Esophagus (tissue), 2 donors: Measurements from ENCODE around the gene C11orf65. TPM values are rescaled to one million over a fixed set of nuclear protein-coding genes. Genes with fewer than 3 reads are reported as not detected.

ENCODE experiments used
- H3K27ac ChIP-seq, 2 donors: one replicate each; pipeline ENCODE4 v1.5.1; 2013; ENCODE audit warnings: low read depth in 2 of 2, mild to moderate bottlenecking in 2 of 2, inconsistent platforms in 1 of 2, low read length in 1 of 2, moderate library complexity in 1 of 2
- H3K27me3 ChIP-seq, 2 donors: one replicate each; pipeline ENCODE4 v1.6.1; 2013; ENCODE audit warnings: low read length in 2 of 2, control low read depth in 1 of 2, mild to moderate bottlenecking in 1 of 2; ENCODE audit not compliant: insufficient read depth in 2 of 2, control insufficient read depth in 1 of 2
- H3K36me3 ChIP-seq, 2 donors: one replicate each; pipeline ENCODE4 v1.6.1; 2013; ENCODE audit warnings: low read length in 1 of 2; ENCODE audit not compliant: control insufficient read depth in 2 of 2, insufficient read depth in 2 of 2
- H3K4me1 ChIP-seq, 2 donors: one replicate each; pipeline ENCODE4 v1.6.1; 2013; ENCODE audit warnings: low read length in 1 of 2; ENCODE audit not compliant: control insufficient read depth in 2 of 2, insufficient read depth in 2 of 2
- H3K4me3 ChIP-seq, 2 donors: one replicate each; pipeline ENCODE4 v1.5.1; 2013; ENCODE audit warnings: low read length in 2 of 2, mild to moderate bottlenecking in 2 of 2, low read depth in 1 of 2, moderate library complexity in 1 of 2
- H3K9me3 ChIP-seq, 2 donors: one replicate each; pipeline ENCODE4 v1.6.1; 2013; ENCODE audit warnings: mild to moderate bottlenecking in 2 of 2, low read depth in 1 of 2, low read length in 1 of 2, moderate library complexity in 1 of 2; ENCODE audit not compliant: control insufficient read depth in 2 of 2, insufficient read depth in 1 of 2
- WGBS, 2 donors: extraction: QIAGEN DNeasy Blood & Tissue Kit; methylation state at CpG; one replicate each; pipeline ENCODE4 v1.1.7; 2013; 5-methylcytosine and 5-hydroxymethylcytosine counted together
- polyA plus RNA-seq, 2 donors: library from polyadenylated mRNA; stranded (reverse); fragments of 200-250 nt; gene quantifications; one replicate each; pipeline ENCODE4 v1.2.3, GENCODE V29; 2013
- donor health status: healthy with polysubstance abuse.
- donor health status: Bipolar disorder and iron deficiency.

C11orf65 gene
- under 1 TPM; 0.16 to 0.31 TPM for polyA plus RNA-seq

- H3K27me3 ChIP-seq, result no peaks in the 10 kb centered on the region
- no peaks in the 10 kb centered on the region for H3K9me3 ChIP-seq
- peak within 1 kb of the TSS; percentile 66 to 73 for H3K4me3 ChIP-seq
- no peaks in the 10 kb centered on the region for H3K36me3 ChIP-seq
- H3K4me1 ChIP-seq, result no peaks in the 10 kb centered on the region
- peak within 1 kb of the TSS; percentile 99 to 100 for H3K27ac ChIP-seq
- WGBS, 2 donors, result 0% methylated on average over 35 of the region's 35 CpGs
Measured at GRCh38 chr11:108467091-108467823, at the start of gene C11orf65. C11orf65 (minus strand) TSS chr11:108467529; CDS start chr11:108461559, 5,970 bp downstream.

GRCh38 chr11:108516125-108516524 is 48.8 kb upstream of the C11orf65 start:
- H3K27ac ChIP-seq, result no peak overlapping the region
- H3K9me3 ChIP-seq, result no peaks in the 10 kb centered on the region
- H3K27me3 ChIP-seq, result no peaks in the 10 kb centered on the region
- H3K36me3 ChIP-seq, result peaks cover 0 to 4% of the 10 kb centered on the region in 2 donors
- H3K4me3 ChIP-seq, result no peak overlapping the region
- WGBS, 2 donors, result 97 to 98% methylated on average over 4 of the region's 4 CpGs
- no peaks in the 10 kb centered on the region for H3K4me1 ChIP-seq

- no peak overlapping the region for H3K4me3 ChIP-seq
- WGBS, 2 donors, result 86 to 93% methylated on average over 2 of the region's 2 CpGs
- H3K27me3 ChIP-seq, result no peaks in the 10 kb centered on the region
- no peaks in the 10 kb centered on the region for H3K9me3 ChIP-seq
- no peaks in the 10 kb centered on the region for H3K4me1 ChIP-seq
- H3K27ac ChIP-seq, result no peak overlapping the region
- peaks cover 0 to 4% of the 10 kb centered on the region in 2 donors for H3K36me3 ChIP-seq
Measured at GRCh38 chr11:108512708-108513107, 45.4 kb upstream of the C11orf65 start.

- no peaks in the 10 kb centered on the region for H3K9me3 ChIP-seq
- no peaks in the 10 kb centered on the region for H3K27me3 ChIP-seq
- 63 to 85% methylated on average over 2 of the region's 2 CpGs for WGBS, 2 donors
- H3K4me3 ChIP-seq, result no peak overlapping the region
- H3K4me1 ChIP-seq, result no peaks in the 10 kb centered on the region
- peaks cover 0 to 4% of the 10 kb centered on the region in 2 donors for H3K36me3 ChIP-seq
- no peak overlapping the region for H3K27ac ChIP-seq
Measured at GRCh38 chr11:108511851-108512474, 44.6 kb upstream of the C11orf65 start.

GRCh38 chr11:108508653-108509593 is 41.6 kb upstream of the C11orf65 start:
- 62 to 70% methylated on average over 3 of the region's 3 CpGs for WGBS, 2 donors
- Histone ChIP-seq H3K27me3 (no peaks in the 10 kb centered on the region), H3K4me1 (no peaks in the 10 kb centered on the region), H3K4me3 (no peak overlapping the region), H3K27ac (peak overlapping the region in 1 of 2 donors; percentile 21), H3K36me3 (peaks cover 0 to 4% of the 10 kb centered on the region in 2 donors), H3K9me3 (no peaks in the 10 kb centered on the region)

GRCh38 chr11:108501396-108501795 is 34.1 kb upstream of the C11orf65 start:
- H3K4me1 ChIP-seq, result peaks cover 0 to 8% of the 10 kb centered on the region in 2 donors
- no peaks in the 10 kb centered on the region for H3K9me3 ChIP-seq
- 44 to 56% methylated on average over 5 of the region's 5 CpGs for WGBS, 2 donors
- no peak overlapping the region for H3K4me3 ChIP-seq
- H3K27ac ChIP-seq, result no peak overlapping the region
- no peaks in the 10 kb centered on the region for H3K36me3 ChIP-seq
- no peaks in the 10 kb centered on the region for H3K27me3 ChIP-seq

GRCh38 chr11:108500721-108501120 is 33.4 kb upstream of the C11orf65 start:
- H3K4me1 ChIP-seq, result peaks cover 0 to 8% of the 10 kb centered on the region in 2 donors
- no peaks in the 10 kb centered on the region for H3K27me3 ChIP-seq
- WGBS, 2 donors, result 56 to 58% methylated on average over 2 of the region's 2 CpGs
- peak overlapping the region; percentile 20 to 49 for H3K27ac ChIP-seq
- H3K36me3 ChIP-seq, result no peaks in the 10 kb centered on the region
- no peak overlapping the region for H3K4me3 ChIP-seq
- no peaks in the 10 kb centered on the region for H3K9me3 ChIP-seq

- H3K27ac ChIP-seq, result peak overlapping the region in 1 of 2 donors; percentile 79
- no peaks in the 10 kb centered on the region for H3K27me3 ChIP-seq
- WGBS, 2 donors, result 58 to 66% methylated on average over 4 of the region's 4 CpGs
- no peaks in the 10 kb centered on the region for H3K36me3 ChIP-seq
- peaks cover 0 to 8% of the 10 kb centered on the region in 2 donors for H3K4me1 ChIP-seq
- H3K4me3 ChIP-seq, result no peak overlapping the region
- H3K9me3 ChIP-seq, result no peaks in the 10 kb centered on the region
Measured at GRCh38 chr11:108500169-108500568, 32.8 kb upstream of the C11orf65 start.

- Histone ChIP-seq H3K4me1 (peaks cover 0 to 10% of the 10 kb centered on the region in 2 donors), H3K36me3 (no peaks in the 10 kb centered on the region), H3K27me3 (no peaks in the 10 kb centered on the region), H3K9me3 (no peaks in the 10 kb centered on the region), H3K27ac (peak overlapping the region; percentile 99 to 100), H3K4me3 (peak overlapping the region; percentile 61 to 67)
- 64 to 66% methylated on average over 29 of the region's 29 CpGs for WGBS, 2 donors
Measured at GRCh38 chr11:108498816-108499408, 31.6 kb upstream of the C11orf65 start.
